SK-N-SH (cell line): ENCODE results near the gene HOXA1. TPM values are rescaled to one million over a fixed set of nuclear protein-coding genes. Genes with fewer than 3 reads are reported as not detected.
A peak's percentile ranks its signal among the peaks of the same experiment; 100 is the strongest.

Experiments used
- CTCF ChIA-PET: fragments of 300-600, 350-600 bp; formaldehyde crosslinking; extraction: SDS; loops from one replicate; lab custom pipeline; 2021; lab: Yijun Ruan, JAX
- POLR2A ChIA-PET: fragments of 350-600 bp; sonication (Branson Sonifier 250); formaldehyde crosslinking; extraction: SDS; loops from one replicate; lab custom pipeline; 2020; ENCODE audit warnings: antibody characterized with exemption, inconsistent platforms; lab: Yijun Ruan, JAX
- DNase-seq: peaks from one replicate; pipeline ENCODE4 v3.0.0; 2012
- H2AFZ ChIP-seq: fragments of 200-600 bp; sonication (generic); 2 replicates; pipeline ENCODE4 v1.8.1; 2016; ENCODE audit warnings: antibody characterized with exemption, mild to moderate bottlenecking, low read depth
- H3F3A ChIP-seq: fragments of 200-600 bp; sonication (generic); replicated peaks from 2 replicates; pipeline ENCODE3; 2016; ENCODE audit warnings: antibody characterized with exemption, mild to moderate bottlenecking; ENCODE audit not compliant: insufficient read depth
- H3K27ac ChIP-seq, 2 experiments: fragments of 200-500 bp in 1 of 2; fragments of 200-600 bp in 1 of 2; sonication (Bioruptor generic) in 1 of 2; sonication (generic), shearing (Covaris generic) in 1 of 2; 2 replicates each; pipeline versions ENCODE4 v1.5.1 to v1.6.1; 2014 to 2016; ENCODE audit warnings: low read depth in 2 of 2, inconsistent platforms in 1 of 2, low read length in 1 of 2, mild to moderate bottlenecking in 1 of 2, mixed read lengths in 1 of 2
- H3K27me3 ChIP-seq: fragments of 200-600 bp; sonication (generic), shearing (Covaris generic); 2 replicates; pipeline ENCODE4 v1.6.1; 2016; ENCODE audit warnings: mixed run types; ENCODE audit not compliant: insufficient read depth
- H3K36me3 ChIP-seq, 2 experiments: fragments of 200-500 bp in 1 of 2; fragments of 200-600 bp in 1 of 2; sonication (Bioruptor generic) in 1 of 2; sonication (generic) in 1 of 2; replicated peaks in 1 of 2; 2 replicates each; pipeline versions ENCODE3 to v1.5.1; 2014 to 2016; ENCODE audit warnings: low read length in 1 of 2, mild to moderate bottlenecking in 1 of 2; ENCODE audit not compliant: insufficient read depth in 2 of 2, control insufficient read depth in 1 of 2
- H3K4me1 ChIP-seq, 2 experiments: fragments of 200-500 bp in 1 of 2; fragments of 200-600 bp in 1 of 2; sonication (Bioruptor generic) in 1 of 2; sonication (generic), shearing (Covaris generic) in 1 of 2; 2 replicates each; pipeline versions ENCODE4 v1.5.1 to v1.6.1; 2014 to 2016; ENCODE audit warnings: low read depth in 1 of 2, low read length in 1 of 2, mixed run types in 1 of 2; ENCODE audit not compliant: insufficient read depth in 2 of 2, control insufficient read depth in 1 of 2
- H3K4me2 ChIP-seq: fragments of 200-600 bp; sonication (generic), shearing (Covaris generic); 2 replicates; pipeline ENCODE4 v1.6.1; 2017; ENCODE audit warnings: mixed run types
- H3K4me3 ChIP-seq, 2 experiments: fragments of 200-500 bp in 1 of 2; fragments of 200-600 bp in 1 of 2; sonication (Bioruptor generic) in 1 of 2; sonication (generic), shearing (Covaris generic) in 1 of 2; 2 replicates each; pipeline versions ENCODE4 v1.5.1 to v1.8.1; 2014 to 2016; ENCODE audit warnings: low read depth in 2 of 2, inconsistent platforms in 1 of 2, low read length in 1 of 2, mild to moderate bottlenecking in 1 of 2, mixed read lengths in 1 of 2, moderate library complexity in 1 of 2
- H3K79me2 ChIP-seq: fragments of 200-600 bp; sonication (generic); 2 replicates; pipeline ENCODE4 v1.8.1; 2017; ENCODE audit warnings: mild to moderate bottlenecking; ENCODE audit not compliant: insufficient read depth
- H3K9ac ChIP-seq: fragments of 200-600 bp; sonication (generic); 2 replicates; pipeline ENCODE4 v1.6.1; 2017; ENCODE audit warnings: mixed run types
- H3K9me2 ChIP-seq: fragments of 200-600 bp; sonication (generic); 2 replicates; pipeline ENCODE4 v1.6.1; 2017; ENCODE audit warnings: mixed run types
- H3K9me3 ChIP-seq: fragments of 200-600 bp; sonication (generic); 2 replicates; pipeline ENCODE4 v1.6.1; 2017; ENCODE audit warnings: mixed run types, mild to moderate bottlenecking, moderate library complexity
- H4K20me1 ChIP-seq: fragments of 200-600 bp; sonication (generic); 2 replicates; pipeline ENCODE4 v1.6.1; 2017; ENCODE audit warnings: mild to moderate bottlenecking, mixed run types; ENCODE audit not compliant: insufficient read depth
- ELF1 ChIP-seq: IDR thresholded peaks from 2 replicates; pipeline ENCODE4 v1.4.0; 2012
- EZH2phosphoT487 ChIP-seq: fragments of 200-600 bp; sonication (generic); IDR thresholded peaks from 2 replicates; pipeline ENCODE4 v1.6.1; 2017; ENCODE audit warnings: low read depth, mixed run types, mild to moderate bottlenecking, antibody characterized with exemption, moderate library complexity, borderline replicate concordance
- FOXJ3 ChIP-seq: sonication (generic); formaldehyde crosslinking; IDR thresholded peaks from 2 replicates; pipeline ENCODE4 v1.5.1; 2020; ENCODE audit warnings: mild to moderate bottlenecking, missing genetic modification reagents
- MAX ChIP-seq: IDR thresholded peaks from 2 replicates; pipeline ENCODE4 v1.4.0; 2012; ENCODE audit warnings: low read depth
- MXI1 ChIP-seq: IDR thresholded peaks from 2 replicates; pipeline ENCODE4 v1.6.1; 2012; ENCODE audit warnings: mild to moderate bottlenecking, low read depth, low read length, improper control_type of control experiment
- NFIC ChIP-seq: IDR thresholded peaks from 2 replicates; pipeline ENCODE4 v1.4.0; 2012; ENCODE audit warnings: borderline replicate concordance
- RAD21 ChIP-seq: IDR thresholded peaks from 2 replicates; pipeline ENCODE4 v1.6.1; 2012; ENCODE audit warnings: mild to moderate bottlenecking, low read length
- RFX5 ChIP-seq: IDR thresholded peaks from 2 replicates; pipeline ENCODE4 v1.6.1; 2012; ENCODE audit warnings: mild to moderate bottlenecking, improper control_type of control experiment, low read length
- RXRA ChIP-seq: IDR thresholded peaks from 2 replicates; pipeline ENCODE4 v1.4.0; 2012; ENCODE audit warnings: low read depth, mild to moderate bottlenecking, borderline replicate concordance
- TAF1 ChIP-seq: IDR thresholded peaks from 2 replicates; pipeline ENCODE4 v1.6.1; 2012; ENCODE audit warnings: low read depth, mild to moderate bottlenecking, low read length, moderate library complexity, borderline replicate concordance
- TCF12 ChIP-seq: IDR thresholded peaks from 2 replicates; pipeline ENCODE4 v1.4.0; 2012
- USF1 ChIP-seq: IDR thresholded peaks from 2 replicates; pipeline ENCODE4 v1.4.0; 2012; ENCODE audit warnings: low read depth, borderline replicate concordance
- USF2 ChIP-seq: fragments of 150-350 bp; IDR thresholded peaks from 2 replicates; pipeline ENCODE4 v1.6.1; 2017; ENCODE audit warnings: antibody characterized with exemption, low read length, low read depth, borderline replicate concordance
- WGBS: methylation state at CpG from one replicate; pipeline ENCODE4 v1.1.6; 2017; ENCODE audit warnings: low lambda C conversion rate; 5-methylcytosine and 5-hydroxymethylcytosine counted together
- polyA plus RNA-seq, 3 experiments: library from polyadenylated mRNA; depleted of rRNA; stranded (reverse); fragments of >200 nt; gene quantifications; 2 replicates each; pipeline ENCODE4 v1.2.3, GENCODE V29; 2012

The HOXA1 gene
- polyA plus RNA-seq, 1 of the 3 experiments (the other 2 are of a cell fraction), result not detected

GRCh38 chr7:27130540-27131389 is 35.0 kb upstream of the HOXA1 start, which contains the start of gene HOXA4:
HOXA4 (minus strand) TSS chr7:27130757; CDS start chr7:27130733, 24 bp downstream.
- Histone ChIP-seq H3K4me3 (peak within 1 kb of the TSS; percentile 6 to 37; a peak in 2 of 4 replicates), H2AFZ (no peak within 1 kb of the TSS; the same call in 1 of the 2 replicates), H3K4me1 (peaks cover 0 to 4% of the 10 kb centered on the region in 2 experiments; a peak in 1 of 4 replicates), H3K9ac (no peak within 1 kb of the TSS), H4K20me1 (no peaks in the 10 kb centered on the region), H3K79me2 (no peaks in the 10 kb centered on the region), H3K36me3 (no peaks in the 10 kb centered on the region), H3F3A (no peaks in the 10 kb centered on the region), H3K27me3 (peaks cover 88% of the 10 kb centered on the region), H3K9me2 (no peaks in the 10 kb centered on the region), H3K4me2 (no peak within 1 kb of the TSS), H3K9me3 (no peaks in the 10 kb centered on the region), H3K27ac (no peak within 1 kb of the TSS)
- 22% methylated on average over 62 of the region's 67 CpGs for WGBS
- POLR2A ChIA-PET, result interaction anchor here (0.6 kb wide), 1 partner anchor 14 kb away, joined by 3 read pairs; no protein-coding TSS in a partner anchor
- peak; percentile 42; the same call in 1 of the 2 replicates for TF ChIP-seq ELF1
- TF ChIP-seq FOXJ3 (CRISPR knock-in tag), result no peak
- TF ChIP-seq RAD21, result no peak
- 0 out of 2 replicates have a peak, but pooled peaks have one; percentile 14 for TF ChIP-seq USF2
- TF ChIP-seq TAF1, result no peak
- no peak for TF ChIP-seq NFIC
- peak; percentile 91 for TF ChIP-seq USF1
- TF ChIP-seq TCF12, result no peak
- TF ChIP-seq MXI1, result no peak
- TF ChIP-seq MAX, result no peak
- no peak for TF ChIP-seq RXRA
- TF ChIP-seq RFX5, result no peak
- no peak for TF ChIP-seq EZH2phosphoT487
- peak; percentile 82 for DNase-seq
- CTCF ChIA-PET, result interaction anchor here (0.7 to 5.8 kb wide), 9 partner anchors 10 to 276 kb away, joined by 3 to 36 read pairs (median 4); partner anchors contain the start of gene HOXA5
